ENCODE measurements around the gene COLGALT1.

GRCh38 chr19:17542793-17543582 lies 12.5 kb upstream of the COLGALT1 start:
- TF ChIP-seq JUND (IDR thresholded peaks at IDR 0.05) = no peak
- no peak for TF ChIP-seq CTCF (IDR thresholded peaks at IDR 0.05)
- no peak for TF ChIP-seq RAD21 (IDR thresholded peaks at IDR 0.05; ENCODE audit: low read length)
- no peak for TF ChIP-seq POLR2AphosphoS5 (IDR thresholded peaks at IDR 0.05; ENCODE audit: low read depth, low read length)
- TF ChIP-seq SMC3 (IDR thresholded peaks at IDR 0.05; ENCODE audit: low read depth, low read length) = no peak

Data from SK-N-SH (cell line).